ENCODE measurements around the gene MRGPRD. TPM values are rescaled to one million over a fixed set of nuclear protein-coding genes. Genes with fewer than 3 reads are reported as not detected.

MRGPRD gene
- total and polyA plus RNA-seq, 2 of the 13 experiments (the other 11 are each of a cell fraction or from before 2014, with no cell fraction given): not detected

DNA sequence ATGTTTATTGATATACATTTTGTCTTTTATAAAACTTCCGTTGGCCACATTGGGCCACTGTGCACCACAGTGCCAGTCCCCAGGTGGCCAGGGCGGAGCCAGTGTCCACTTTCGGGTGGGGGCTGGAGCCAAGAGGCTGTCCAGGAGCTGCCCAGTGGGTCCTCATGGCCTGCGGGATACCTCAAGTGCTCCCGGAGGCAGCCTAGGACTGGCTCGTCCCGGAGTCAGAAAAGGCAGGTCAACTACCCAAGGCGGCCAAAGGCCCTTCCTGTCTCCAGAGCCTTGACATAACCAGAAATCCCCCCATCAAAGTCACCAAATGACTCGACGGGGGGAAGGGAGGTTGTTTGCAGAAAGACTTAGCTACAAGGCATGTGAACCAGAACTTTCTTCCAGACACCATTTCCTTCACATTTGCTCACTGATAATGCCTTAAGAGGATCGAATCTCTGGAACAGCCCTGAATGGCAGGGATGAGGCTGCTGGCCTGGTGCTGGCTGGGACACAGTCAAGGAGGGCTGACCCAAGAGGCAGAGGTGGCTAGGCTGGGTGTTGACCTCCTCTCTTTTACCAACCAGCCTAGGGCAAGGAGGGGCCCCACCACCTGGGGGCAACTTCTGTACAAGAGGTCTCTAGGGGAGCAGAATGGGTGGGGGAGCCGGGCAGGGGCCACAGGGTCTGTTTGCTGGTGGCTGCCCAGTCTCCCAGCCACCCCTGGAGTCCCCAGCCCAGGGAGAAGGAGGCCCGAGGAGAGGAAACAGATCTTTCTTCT is 23.8 kb upstream of the MRGPRD start:
- POLR2A ChIA-PET: no interaction called here
- H3K27me3 ChIP-seq (ENCODE audit: control insufficient read depth in 1 of 2, insufficient read depth in 2 of 2, low read length in 2 of 2): peaks cover 6 to 49% of the 10 kb centered on the region in 2 experiments
- no peak overlapping the region for H3K27ac ChIP-seq (ENCODE audit: extremely low read length, insufficient read depth, low read length)
- no peaks in the 10 kb centered on the region for H3K9me3 ChIP-seq (ENCODE audit: low read length)
- H3K79me2 ChIP-seq (ENCODE audit: insufficient read depth, low read length): no peaks in the 10 kb centered on the region
- H4K20me1 ChIP-seq (ENCODE audit: insufficient read depth, low read length): no peaks in the 10 kb centered on the region
- in situ Hi-C loops (cut with HindIII; ENCODE audit: extremely low pct_ligation_motif_present, low pct_unique_long_range_greater_than_20kb): no loop called here
- FAIRE-seq (no peak), DNase-seq (ENCODE audit: low spot score) (no peak), ATAC-seq (no peak)
- no TSS peak for BruUV-seq (replicated peaks)
- peaks cover 38% of the 10 kb centered on the region for H3K4me1 ChIP-seq (ENCODE audit: insufficient read depth, low read length)
- no peak overlapping the region for H3K9ac ChIP-seq (ENCODE audit: insufficient read depth, low read depth, low read length)
- no peak overlapping the region for H2AFZ ChIP-seq (ENCODE audit: low read length)
- WGBS (ENCODE audit: low lambda C conversion rate): 54% methylated on average over 6 of the region's 13 CpGs
- TF ChIP-seq SPEN (CRISPR knock-in tag; IDR thresholded peaks at IDR 0.05; ENCODE audit: low read depth): no peak
- TF ChIP-seq ZFY (CRISPR knock-in tag; IDR thresholded peaks at IDR 0.05): no peak
- H3K36me3 ChIP-seq (replicated peaks in 1 of 2; ENCODE audit: control insufficient read depth in 1 of 2, insufficient read depth in 2 of 2, low read length in 2 of 2): no peaks in the 10 kb centered on the region
- intact Hi-C loops (cut with micrococcal nuclease; ENCODE audit: unreplicated experiment): no loop called here
- H3K4me3 ChIP-seq (replicated peaks in 1 of 3; ENCODE audit: insufficient read depth in 1 of 3, low read depth in 2 of 3, low read length in 3 of 3): no peak overlapping the region
- CTCF ChIA-PET (ENCODE audit: low intra/inter-chr PET ratio, low total read pairs): no interaction called here
- no peak overlapping the region for H3K4me2 ChIP-seq (ENCODE audit: low read depth, low read length)

DNA sequence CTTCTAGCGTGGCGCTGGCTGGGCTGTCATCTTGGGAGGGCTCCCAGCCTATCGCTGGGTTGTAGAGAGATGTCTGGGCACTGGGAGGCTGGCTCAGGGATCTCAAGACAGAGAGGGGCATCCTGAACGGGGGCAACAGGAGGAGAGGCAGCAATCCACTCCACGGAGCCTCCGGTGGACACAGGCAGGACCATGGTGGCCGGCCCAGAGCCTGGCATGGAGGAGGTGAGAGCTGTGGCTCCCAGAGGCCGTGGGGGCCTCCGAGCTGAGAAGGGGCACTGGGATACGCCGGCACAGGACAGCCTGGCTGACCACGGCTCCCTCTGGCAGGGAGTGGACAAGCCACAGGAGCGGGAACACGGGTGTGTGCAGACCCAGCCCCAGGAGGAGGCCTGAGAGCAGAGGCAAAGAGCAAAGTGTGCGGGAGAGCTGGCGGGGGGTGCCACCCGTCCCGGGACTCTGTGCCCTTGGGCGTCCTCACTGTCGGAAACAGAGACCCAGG is 23.1 kb upstream of the MRGPRD start:
- no peak for TF ChIP-seq ZNF776 (CRISPR knock-in tag; IDR thresholded peaks at IDR 0.05)
- TF ChIP-seq MAFG (CRISPR knock-in tag; IDR thresholded peaks at IDR 0.05): no peak
- TF ChIP-seq ZNF883 (CRISPR knock-in tag; IDR thresholded peaks at IDR 0.05; ENCODE audit: not compliant biosample characterization): no peak
- TF ChIP-seq, protein P1, sequence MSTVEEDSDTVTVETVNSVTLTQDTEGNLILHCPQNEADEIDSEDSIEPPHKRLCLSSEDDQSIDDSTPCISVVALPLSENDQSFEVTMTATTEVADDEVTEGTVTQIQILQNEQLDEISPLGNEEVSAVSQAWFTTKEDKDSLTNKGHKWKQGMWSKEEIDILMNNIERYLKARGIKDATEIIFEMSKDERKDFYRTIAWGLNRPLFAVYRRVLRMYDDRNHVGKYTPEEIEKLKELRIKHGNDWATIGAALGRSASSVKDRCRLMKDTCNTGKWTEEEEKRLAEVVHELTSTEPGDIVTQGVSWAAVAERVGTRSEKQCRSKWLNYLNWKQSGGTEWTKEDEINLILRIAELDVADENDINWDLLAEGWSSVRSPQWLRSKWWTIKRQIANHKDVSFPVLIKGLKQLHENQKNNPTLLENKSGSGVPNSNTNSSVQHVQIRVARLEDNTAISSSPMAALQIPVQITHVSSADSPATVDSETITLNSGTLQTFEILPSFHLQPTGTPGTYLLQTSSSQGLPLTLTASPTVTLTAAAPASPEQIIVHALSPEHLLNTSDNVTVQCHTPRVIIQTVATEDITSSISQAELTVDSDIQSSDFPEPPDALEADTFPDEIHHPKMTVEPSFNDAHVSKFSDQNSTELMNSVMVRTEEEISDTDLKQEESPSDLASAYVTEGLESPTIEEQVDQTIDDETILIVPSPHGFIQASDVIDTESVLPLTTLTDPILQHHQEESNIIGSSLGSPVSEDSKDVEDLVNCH (CRISPR knock-in tag; IDR thresholded peaks at IDR 0.05): no peak
- TF ChIP-seq EHMT2 (IDR thresholded peaks at IDR 0.05; ENCODE audit: borderline replicate concordance, low read depth, low read length): no peak
- no peak for TF ChIP-seq DR1 (CRISPR knock-in tag; IDR thresholded peaks at IDR 0.05)
- TF ChIP-seq, protein P2, sequence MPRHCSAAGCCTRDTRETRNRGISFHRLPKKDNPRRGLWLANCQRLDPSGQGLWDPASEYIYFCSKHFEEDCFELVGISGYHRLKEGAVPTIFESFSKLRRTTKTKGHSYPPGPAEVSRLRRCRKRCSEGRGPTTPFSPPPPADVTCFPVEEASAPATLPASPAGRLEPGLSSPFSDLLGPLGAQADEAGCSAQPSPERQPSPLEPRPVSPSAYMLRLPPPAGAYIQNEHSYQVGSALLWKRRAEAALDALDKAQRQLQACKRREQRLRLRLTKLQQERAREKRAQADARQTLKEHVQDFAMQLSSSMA (CRISPR knock-in tag; IDR thresholded peaks at IDR 0.05): no peak
- H3K9me3 ChIP-seq (ENCODE audit: low read length): no peaks in the 10 kb centered on the region

More for the DNA sequence above, 23.1 kb upstream of the MRGPRD start:
- 34% methylated on average over 6 of the region's 20 CpGs for WGBS (ENCODE audit: low lambda C conversion rate)
- in situ Hi-C loops (cut with HindIII; ENCODE audit: extremely low pct_ligation_motif_present, low pct_unique_long_range_greater_than_20kb) (no loop called here), intact Hi-C loops (cut with micrococcal nuclease; ENCODE audit: unreplicated experiment) (no loop called here)
- FAIRE-seq (no peak), ATAC-seq (no peak), DNase-seq (ENCODE audit: low spot score) (no peak)
- Histone ChIP-seq H2AFZ (ENCODE audit: low read length) (no peak overlapping the region), H3K4me3 (replicated peaks in 1 of 3; ENCODE audit: insufficient read depth in 1 of 3, low read depth in 2 of 3, low read length in 3 of 3) (no peak overlapping the region), H3K27me3 (ENCODE audit: control insufficient read depth in 1 of 2, insufficient read depth in 2 of 2, low read length in 2 of 2) (peaks cover 4 to 48% of the 10 kb centered on the region in 2 experiments; a peak in 4 of 5 replicates), H3K4me1 (ENCODE audit: insufficient read depth, low read length) (peaks cover 31% of the 10 kb centered on the region), H3K27ac (ENCODE audit: extremely low read length, insufficient read depth, low read length) (no peak overlapping the region), H4K20me1 (ENCODE audit: insufficient read depth, low read length) (no peaks in the 10 kb centered on the region), H3K79me2 (ENCODE audit: insufficient read depth, low read length) (no peaks in the 10 kb centered on the region), H3K4me2 (ENCODE audit: low read depth, low read length) (no peak overlapping the region), H3K36me3 (replicated peaks in 1 of 2; ENCODE audit: control insufficient read depth in 1 of 2, insufficient read depth in 2 of 2, low read length in 2 of 2) (no peaks in the 10 kb centered on the region), H3K9ac (ENCODE audit: insufficient read depth, low read depth, low read length) (no peak overlapping the region)
- no TSS peak for BruUV-seq (replicated peaks)
- ChIA-PET POLR2A (no interaction called here), CTCF (ENCODE audit: low intra/inter-chr PET ratio, low total read pairs) (no interaction called here)

Data from HepG2 (cell line).